Thoracic aorta (tissue), 2 donors: ENCODE data around the gene GPS2. TPM values are rescaled to one million over a fixed set of nuclear protein-coding genes. Genes with fewer than 3 reads are reported as not detected.
A peak's percentile ranks its signal among the peaks of the same experiment; 100 is the strongest.

Experiments used
- ATAC-seq: fragments of 150-250 bp; one replicate; pipeline ENCODE4 v1.8.0; 2017; ENCODE audit warnings: low read depth; ENCODE audit not compliant: insufficient number of reproducible peaks, low FRiP score
- DNase-seq: peaks from one replicate; pipeline ENCODE4 v3.0.0-alpha.2; 2020; ENCODE audit warnings: low spot score
- H3K27ac ChIP-seq, 2 donors: fragments of 200-600 bp; sonication (generic); 1 replicate in 1 of 2; 2 replicates in 1 of 2; pipeline ENCODE4 v1.5.1; 2016; ENCODE audit warnings: mild to moderate bottlenecking in 2 of 2, moderate library complexity in 2 of 2
- H3K27me3 ChIP-seq: fragments of 200-600 bp; sonication (generic); replicated peaks from 2 replicates; pipeline ENCODE4 v1.6.0; 2016; ENCODE audit warnings: mild to moderate bottlenecking; ENCODE audit not compliant: insufficient read depth
- H3K36me3 ChIP-seq: fragments of 200-600 bp; sonication (generic); one replicate; pipeline ENCODE4 v1.5.1; 2016
- H3K4me1 ChIP-seq, 2 donors: fragments of 200-600 bp; sonication (generic); 1 replicate in 1 of 2; 2 replicates in 1 of 2; pipeline versions ENCODE4 v1.5.1 to v1.6.0; 2016; ENCODE audit warnings: low read depth in 2 of 2, mild to moderate bottlenecking in 1 of 2; ENCODE audit not compliant: control insufficient read depth in 1 of 2
- H3K4me3 ChIP-seq: fragments of 200-600 bp; sonication (generic); 2 replicates; pipeline ENCODE4 v1.5.1; 2016; ENCODE audit warnings: mild to moderate bottlenecking
- H3K9me3 ChIP-seq: fragments of 200-600 bp; sonication (generic); 2 replicates; pipeline ENCODE4 v1.5.1; 2016
- CTCF ChIP-seq: fragments of 200-600 bp; sonication (generic); IDR thresholded peaks from one replicate; pipeline ENCODE4 v1.5.1; 2019; ENCODE audit warnings: antibody characterized with exemption
- total RNA-seq, 2 donors: library from RNA; depleted of rRNA; stranded (reverse); fragments of >200 nt; gene quantifications; one replicate each; pipeline versions ENCODE4 v1.1.0 to v1.2.3, GENCODE V29; 2016

Gene GPS2
- total RNA-seq, 2 donors from 2014 or later, result 66.5 to 100.0 TPM

GRCh38 chr17:7329997-7330637 lies 15.0 kb upstream of the GPS2 start:
- H3K4me3 ChIP-seq, result peak overlapping the region; percentile 93
- peaks cover 3 to 17% of the 10 kb centered on the region in 2 donors for H3K4me1 ChIP-seq
- no peaks in the 10 kb centered on the region for H3K27me3 ChIP-seq
- H3K27ac ChIP-seq, result peak overlapping the region; percentile 88 to 98
- no peaks in the 10 kb centered on the region for H3K9me3 ChIP-seq
- H3K36me3 ChIP-seq, result peaks cover 9% of the 10 kb centered on the region
- DNase-seq, result no peak
- no peak for TF ChIP-seq CTCF
- peak; percentile 74 for ATAC-seq

- ATAC-seq (peak; percentile 78), DNase-seq (peak; percentile 95)
- TF ChIP-seq CTCF, result no peak
- H3K9me3 ChIP-seq, result no peaks in the 10 kb centered on the region
- peak overlapping the region; percentile 93 for H3K4me3 ChIP-seq
- peaks cover 10% of the 10 kb centered on the region for H3K36me3 ChIP-seq
- no peaks in the 10 kb centered on the region for H3K27me3 ChIP-seq
- H3K4me1 ChIP-seq, result peaks cover 3 to 17% of the 10 kb centered on the region in 2 donors
- peak overlapping the region; percentile 88 to 98 for H3K27ac ChIP-seq
These were observed 14.3 kb upstream of the GPS2 start for GRCh38 chr17:7329374-7329996.

- H3K36me3 ChIP-seq, result peaks cover 11% of the 10 kb centered on the region
- ATAC-seq, result no peak
- H3K4me3 ChIP-seq, result peak within 1 kb of the TSS; percentile 93
- no peaks in the 10 kb centered on the region for H3K27me3 ChIP-seq
- no peak for TF ChIP-seq CTCF
- peaks cover 3 to 17% of the 10 kb centered on the region in 2 donors for H3K4me1 ChIP-seq
- DNase-seq, result no peak
- H3K27ac ChIP-seq, result peak within 1 kb of the TSS; percentile 88 to 98
- H3K9me3 ChIP-seq, result no peaks in the 10 kb centered on the region
These were observed 13.7 kb upstream of the GPS2 start, which contains the start of gene NEURL4 for GRCh38 chr17:7328840-7329373. NEURL4 (minus strand) TSS chr17:7329335; CDS start chr17:7329312, 23 bp downstream.

GRCh38 chr17:7328009-7328408 lies 12.8 kb upstream of the GPS2 start:
- ATAC-seq (no peak), DNase-seq (no peak)
- H3K4me1 ChIP-seq, result peaks cover 3 to 17% of the 10 kb centered on the region in 2 donors
- no peak for TF ChIP-seq CTCF
- peak overlapping the region in 1 of 2 donors; percentile 98 for H3K27ac ChIP-seq
- H3K4me3 ChIP-seq, result no peak overlapping the region
- no peaks in the 10 kb centered on the region for H3K27me3 ChIP-seq
- peaks cover 20% of the 10 kb centered on the region for H3K36me3 ChIP-seq
- no peaks in the 10 kb centered on the region for H3K9me3 ChIP-seq

GRCh38 chr17:7327501-7327900 lies 12.3 kb upstream of the GPS2 start:
- no peak overlapping the region for H3K27ac ChIP-seq
- ATAC-seq, result no peak
- H3K27me3 ChIP-seq, result no peaks in the 10 kb centered on the region
- H3K4me3 ChIP-seq, result no peak overlapping the region
- peaks cover 3 to 17% of the 10 kb centered on the region in 2 donors for H3K4me1 ChIP-seq
- H3K36me3 ChIP-seq, result peaks cover 25% of the 10 kb centered on the region
- no peaks in the 10 kb centered on the region for H3K9me3 ChIP-seq
- TF ChIP-seq CTCF, result no peak
- DNase-seq, result no peak
